Measurements from ENCODE around the gene ABTB1. TPM values are rescaled to one million over a fixed set of nuclear protein-coding genes. Genes with fewer than 3 reads are reported as not detected.

The ABTB1 gene
- total RNA-seq, 1 experiment from 2014 or later = 12.5 TPM

DNA sequence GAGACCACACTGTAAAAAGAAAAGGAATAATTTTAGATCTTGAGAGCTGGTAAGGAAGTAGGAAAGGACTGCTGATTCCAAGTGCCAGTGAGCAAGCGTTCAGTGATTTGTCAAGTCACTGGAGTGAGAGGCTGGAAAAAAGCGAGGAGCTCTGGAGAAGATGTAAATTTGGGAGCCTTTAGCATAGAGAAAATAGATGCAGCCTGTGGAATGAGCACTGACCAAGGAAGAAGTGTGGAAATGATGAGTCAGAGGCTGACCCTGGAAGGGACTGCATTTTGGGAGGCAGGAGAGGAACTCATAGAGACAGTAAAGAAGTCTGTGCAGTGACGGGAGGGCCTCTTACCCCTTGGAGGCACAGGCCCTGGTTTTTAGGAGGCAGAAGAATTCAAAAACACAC lies 17.1 kb upstream of the ABTB1 start:
- ATAC-seq = no peak

DNA sequence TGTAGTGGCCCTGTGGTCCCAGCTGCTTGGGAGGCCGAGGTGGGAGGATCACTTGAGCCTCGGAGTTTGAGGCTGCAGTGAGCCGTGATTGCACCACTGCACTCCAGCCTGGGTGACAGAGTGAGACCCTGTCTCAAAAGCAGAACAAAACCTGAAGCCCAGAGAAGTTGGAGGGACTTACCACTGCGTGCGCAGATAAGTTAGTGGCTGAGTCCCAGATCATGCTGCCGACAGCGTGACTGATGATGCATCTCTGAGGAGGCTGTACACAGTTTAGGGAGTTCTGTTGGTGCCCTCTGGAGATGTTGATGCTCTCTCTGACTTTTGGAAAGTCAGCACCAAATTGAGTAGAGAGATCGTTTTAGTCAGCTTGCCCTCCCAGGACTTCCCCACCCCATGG lies 15.8 kb upstream of the ABTB1 start:
- Mint-ChIP-seq H3K4me1 (no peaks in the 10 kb centered on the region), H3K27me3 (ENCODE audit: low read depth) (no peaks in the 10 kb centered on the region), H3K9me3 (no peaks in the 10 kb centered on the region), H3K36me3 (peaks cover 3% of the 10 kb centered on the region; the same call in 1 of the 2 replicates), H3K27ac (no peak overlapping the region), H3K4me3 (no peak overlapping the region)
- ChIA-PET CTCF (interaction anchor here (1.0 to 2.2 kb wide), 2 partner anchors 23 to 40 kb away, joined by 3 to 9 read pairs; no protein-coding TSS in a partner anchor), POLR2A (no interaction called here)
- ATAC-seq (no peak), DNase-seq (ENCODE audit: low spot score) (no peak)
- TF ChIP-seq MYBL2 (CRISPR knock-in tag; IDR thresholded peaks at IDR 0.05) = no peak

More for the DNA sequence above, 17.1 kb upstream of the ABTB1 start:
- TF ChIP-seq CREB1 (CRISPR knock-in tag; IDR thresholded peaks at IDR 0.05) = no peak
- TF ChIP-seq, protein P1, sequence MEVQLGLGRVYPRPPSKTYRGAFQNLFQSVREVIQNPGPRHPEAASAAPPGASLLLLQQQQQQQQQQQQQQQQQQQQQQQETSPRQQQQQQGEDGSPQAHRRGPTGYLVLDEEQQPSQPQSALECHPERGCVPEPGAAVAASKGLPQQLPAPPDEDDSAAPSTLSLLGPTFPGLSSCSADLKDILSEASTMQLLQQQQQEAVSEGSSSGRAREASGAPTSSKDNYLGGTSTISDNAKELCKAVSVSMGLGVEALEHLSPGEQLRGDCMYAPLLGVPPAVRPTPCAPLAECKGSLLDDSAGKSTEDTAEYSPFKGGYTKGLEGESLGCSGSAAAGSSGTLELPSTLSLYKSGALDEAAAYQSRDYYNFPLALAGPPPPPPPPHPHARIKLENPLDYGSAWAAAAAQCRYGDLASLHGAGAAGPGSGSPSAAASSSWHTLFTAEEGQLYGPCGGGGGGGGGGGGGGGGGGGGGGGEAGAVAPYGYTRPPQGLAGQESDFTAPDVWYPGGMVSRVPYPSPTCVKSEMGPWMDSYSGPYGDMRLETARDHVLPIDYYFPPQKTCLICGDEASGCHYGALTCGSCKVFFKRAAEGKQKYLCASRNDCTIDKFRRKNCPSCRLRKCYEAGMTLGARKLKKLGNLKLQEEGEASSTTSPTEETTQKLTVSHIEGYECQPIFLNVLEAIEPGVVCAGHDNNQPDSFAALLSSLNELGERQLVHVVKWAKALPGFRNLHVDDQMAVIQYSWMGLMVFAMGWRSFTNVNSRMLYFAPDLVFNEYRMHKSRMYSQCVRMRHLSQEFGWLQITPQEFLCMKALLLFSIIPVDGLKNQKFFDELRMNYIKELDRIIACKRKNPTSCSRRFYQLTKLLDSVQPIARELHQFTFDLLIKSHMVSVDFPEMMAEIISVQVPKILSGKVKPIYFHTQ (CRISPR knock-in tag; IDR thresholded peaks at IDR 0.05) = no peak
- TF ChIP-seq, protein P2, sequence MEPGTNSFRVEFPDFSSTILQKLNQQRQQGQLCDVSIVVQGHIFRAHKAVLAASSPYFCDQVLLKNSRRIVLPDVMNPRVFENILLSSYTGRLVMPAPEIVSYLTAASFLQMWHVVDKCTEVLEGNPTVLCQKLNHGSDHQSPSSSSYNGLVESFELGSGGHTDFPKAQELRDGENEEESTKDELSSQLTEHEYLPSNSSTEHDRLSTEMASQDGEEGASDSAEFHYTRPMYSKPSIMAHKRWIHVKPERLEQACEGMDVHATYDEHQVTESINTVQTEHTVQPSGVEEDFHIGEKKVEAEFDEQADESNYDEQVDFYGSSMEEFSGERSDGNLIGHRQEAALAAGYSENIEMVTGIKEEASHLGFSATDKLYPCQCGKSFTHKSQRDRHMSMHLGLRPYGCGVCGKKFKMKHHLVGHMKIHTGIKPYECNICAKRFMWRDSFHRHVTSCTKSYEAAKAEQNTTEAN (CRISPR knock-in tag; IDR thresholded peaks at IDR 0.05) = no peak
- no peak for TF ChIP-seq ESRRA (CRISPR knock-in tag; IDR thresholded peaks at IDR 0.05; ENCODE audit: borderline replicate concordance)
- no peak for TF ChIP-seq ZBTB21 (CRISPR knock-in tag; IDR thresholded peaks at IDR 0.05; ENCODE audit: borderline replicate concordance)
- TF ChIP-seq NR1H2 (CRISPR knock-in tag; IDR thresholded peaks at IDR 0.05) = no peak
- TF ChIP-seq, protein P3, sequence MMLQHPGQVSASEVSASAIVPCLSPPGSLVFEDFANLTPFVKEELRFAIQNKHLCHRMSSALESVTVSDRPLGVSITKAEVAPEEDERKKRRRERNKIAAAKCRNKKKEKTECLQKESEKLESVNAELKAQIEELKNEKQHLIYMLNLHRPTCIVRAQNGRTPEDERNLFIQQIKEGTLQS (CRISPR knock-in tag; conservative IDR thresholded peaks at IDR 0.05) = no peak
- TF ChIP-seq FOXK1 (CRISPR knock-in tag; IDR thresholded peaks at IDR 0.05) = no peak
- TF ChIP-seq, protein P4, sequence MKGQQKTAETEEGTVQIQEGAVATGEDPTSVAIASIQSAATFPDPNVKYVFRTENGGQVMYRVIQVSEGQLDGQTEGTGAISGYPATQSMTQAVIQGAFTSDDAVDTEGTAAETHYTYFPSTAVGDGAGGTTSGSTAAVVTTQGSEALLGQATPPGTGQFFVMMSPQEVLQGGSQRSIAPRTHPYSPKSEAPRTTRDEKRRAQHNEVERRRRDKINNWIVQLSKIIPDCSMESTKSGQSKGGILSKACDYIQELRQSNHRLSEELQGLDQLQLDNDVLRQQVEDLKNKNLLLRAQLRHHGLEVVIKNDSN (CRISPR knock-in tag; IDR thresholded peaks at IDR 0.05) = no peak
- TF ChIP-seq, protein P5, sequence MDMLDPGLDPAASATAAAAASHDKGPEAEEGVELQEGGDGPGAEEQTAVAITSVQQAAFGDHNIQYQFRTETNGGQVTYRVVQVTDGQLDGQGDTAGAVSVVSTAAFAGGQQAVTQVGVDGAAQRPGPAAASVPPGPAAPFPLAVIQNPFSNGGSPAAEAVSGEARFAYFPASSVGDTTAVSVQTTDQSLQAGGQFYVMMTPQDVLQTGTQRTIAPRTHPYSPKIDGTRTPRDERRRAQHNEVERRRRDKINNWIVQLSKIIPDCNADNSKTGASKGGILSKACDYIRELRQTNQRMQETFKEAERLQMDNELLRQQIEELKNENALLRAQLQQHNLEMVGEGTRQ (CRISPR knock-in tag; IDR thresholded peaks at IDR 0.05) = no peak
- no peak for TF ChIP-seq HMGA2 (CRISPR knock-in tag; IDR thresholded peaks at IDR 0.05)
- TF ChIP-seq, protein P6, sequence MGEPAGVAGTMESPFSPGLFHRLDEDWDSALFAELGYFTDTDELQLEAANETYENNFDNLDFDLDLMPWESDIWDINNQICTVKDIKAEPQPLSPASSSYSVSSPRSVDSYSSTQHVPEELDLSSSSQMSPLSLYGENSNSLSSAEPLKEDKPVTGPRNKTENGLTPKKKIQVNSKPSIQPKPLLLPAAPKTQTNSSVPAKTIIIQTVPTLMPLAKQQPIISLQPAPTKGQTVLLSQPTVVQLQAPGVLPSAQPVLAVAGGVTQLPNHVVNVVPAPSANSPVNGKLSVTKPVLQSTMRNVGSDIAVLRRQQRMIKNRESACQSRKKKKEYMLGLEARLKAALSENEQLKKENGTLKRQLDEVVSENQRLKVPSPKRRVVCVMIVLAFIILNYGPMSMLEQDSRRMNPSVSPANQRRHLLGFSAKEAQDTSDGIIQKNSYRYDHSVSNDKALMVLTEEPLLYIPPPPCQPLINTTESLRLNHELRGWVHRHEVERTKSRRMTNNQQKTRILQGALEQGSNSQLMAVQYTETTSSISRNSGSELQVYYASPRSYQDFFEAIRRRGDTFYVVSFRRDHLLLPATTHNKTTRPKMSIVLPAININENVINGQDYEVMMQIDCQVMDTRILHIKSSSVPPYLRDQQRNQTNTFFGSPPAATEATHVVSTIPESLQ (CRISPR knock-in tag; IDR thresholded peaks at IDR 0.05) = no peak
- TF ChIP-seq, protein P7, sequence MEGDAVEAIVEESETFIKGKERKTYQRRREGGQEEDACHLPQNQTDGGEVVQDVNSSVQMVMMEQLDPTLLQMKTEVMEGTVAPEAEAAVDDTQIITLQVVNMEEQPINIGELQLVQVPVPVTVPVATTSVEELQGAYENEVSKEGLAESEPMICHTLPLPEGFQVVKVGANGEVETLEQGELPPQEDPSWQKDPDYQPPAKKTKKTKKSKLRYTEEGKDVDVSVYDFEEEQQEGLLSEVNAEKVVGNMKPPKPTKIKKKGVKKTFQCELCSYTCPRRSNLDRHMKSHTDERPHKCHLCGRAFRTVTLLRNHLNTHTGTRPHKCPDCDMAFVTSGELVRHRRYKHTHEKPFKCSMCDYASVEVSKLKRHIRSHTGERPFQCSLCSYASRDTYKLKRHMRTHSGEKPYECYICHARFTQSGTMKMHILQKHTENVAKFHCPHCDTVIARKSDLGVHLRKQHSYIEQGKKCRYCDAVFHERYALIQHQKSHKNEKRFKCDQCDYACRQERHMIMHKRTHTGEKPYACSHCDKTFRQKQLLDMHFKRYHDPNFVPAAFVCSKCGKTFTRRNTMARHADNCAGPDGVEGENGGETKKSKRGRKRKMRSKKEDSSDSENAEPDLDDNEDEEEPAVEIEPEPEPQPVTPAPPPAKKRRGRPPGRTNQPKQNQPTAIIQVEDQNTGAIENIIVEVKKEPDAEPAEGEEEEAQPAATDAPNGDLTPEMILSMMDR (IDR thresholded peaks at IDR 0.05) = no peak
- CTCF ChIA-PET = interaction anchor here (1.0 to 1.7 kb wide), 4 partner anchors 23 to 81 kb away, joined by 3 to 6 read pairs (median 4); no protein-coding TSS in a partner anchor
- no peaks in the 10 kb centered on the region for H3K27me3 Mint-ChIP-seq (ENCODE audit: low read depth)
- H3K4me1 Mint-ChIP-seq = no peaks in the 10 kb centered on the region
- POLR2A ChIA-PET = no interaction called here
- no peak overlapping the region for H3K4me3 Mint-ChIP-seq
- H3K27ac Mint-ChIP-seq = peak overlapping the region; percentile 16; the same call in 1 of the 2 replicates
- H3K36me3 Mint-ChIP-seq = peaks cover 3% of the 10 kb centered on the region; the same call in 1 of the 2 replicates
- no peak for DNase-seq (ENCODE audit: low spot score)
- H3K9me3 Mint-ChIP-seq = no peaks in the 10 kb centered on the region
